Stimulated activated CD4-positive, alpha-beta T cell treated with anti-CD3 and anti-CD28 coated beads, Interleukin-1b, Interleukin-23, amount 100 ng/mL, for 4 hours (primary cell): Measurements from ENCODE around the gene SLC14A1.

Source experiments
- DNase-seq, 2 donors: peaks; one replicate each; pipeline ENCODE4 v3.0.0-alpha.2; 2020; ENCODE audit warnings: low read depth in 2 of 2

The SLC14A1 gene

DNA sequence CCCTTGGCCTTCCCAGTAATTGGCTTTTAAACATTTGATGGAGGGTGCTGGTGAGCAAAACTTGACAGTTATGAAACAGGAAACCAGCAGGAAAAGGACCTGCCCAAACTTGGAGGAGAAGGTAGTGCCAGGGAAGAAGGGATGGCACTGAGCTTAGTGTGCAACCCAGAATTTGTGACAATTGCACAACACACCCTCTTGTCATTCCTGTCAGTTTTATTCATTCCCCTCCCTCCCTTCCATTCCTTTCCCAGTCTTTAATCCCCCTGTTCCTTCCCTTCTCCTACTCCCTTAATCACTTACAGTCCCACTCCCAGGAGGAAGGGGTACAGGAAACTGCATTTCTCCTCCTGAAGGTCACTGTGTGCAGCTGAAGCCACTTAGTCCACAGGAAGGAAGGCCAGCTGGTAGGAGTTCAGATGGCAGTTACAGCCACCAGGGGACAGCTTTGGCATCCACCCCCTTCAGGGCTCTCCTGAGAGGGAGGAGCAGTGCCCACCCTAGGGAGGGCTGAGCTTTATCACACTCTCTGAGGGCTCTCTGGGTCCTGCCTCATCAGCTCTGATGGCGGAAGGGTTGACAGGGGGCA lies 77.5 kb downstream of the SLC14A1 start:
- DNase-seq, result no peak
